MCF 10A (cell line): ENCODE measurements around the gene EIF3J. TPM values are rescaled to one million over a fixed set of nuclear protein-coding genes. Genes with fewer than 3 reads are reported as not detected.

Experiments
- BruUV-seq: library from RNA; stranded (reverse); fragments of 400-500 nt; replicated peaks from 2 replicates; lab custom pipeline; 2021; lab: Mats Ljungman, UMichigan
- CTCF ChIA-PET: fragments of 300-600 bp; sonication (Branson Sonifier 250); formaldehyde crosslinking; extraction: SDS; loops from one replicate; lab custom pipeline; 2021; ENCODE audit warnings: antibody characterized with exemption, inconsistent platforms; lab: Yijun Ruan, JAX
- POLR2A ChIA-PET: fragments of 300-600, 350-650 bp; sonication (Branson Sonifier 250); formaldehyde crosslinking; extraction: SDS; loops from one replicate; lab custom pipeline; 2020; ENCODE audit warnings: antibody characterized with exemption, inconsistent platforms; lab: Yijun Ruan, JAX
- DNase-seq: peaks from one replicate; pipeline ENCODE4 v3.0.0-alpha.2; 2018; ENCODE audit not compliant: unreplicated experiment
- H3K27ac Mint-ChIP-seq: one replicate; pipeline ENCODE4 v1.8.0; 2022; ENCODE audit warnings: mild to moderate bottlenecking, low read depth, mixed read lengths; ENCODE audit not compliant: unreplicated experiment
- H3K27me3 Mint-ChIP-seq: one replicate; pipeline ENCODE4 v1.8.0; 2022; ENCODE audit warnings: mixed read lengths; ENCODE audit not compliant: insufficient read depth, unreplicated experiment
- H3K36me3 Mint-ChIP-seq: one replicate; pipeline ENCODE4 v1.8.0; 2022; ENCODE audit warnings: mild to moderate bottlenecking, moderate library complexity, mixed read lengths; ENCODE audit not compliant: insufficient read depth, unreplicated experiment
- H3K4me1 Mint-ChIP-seq: one replicate; pipeline ENCODE4 v1.8.0; 2022; ENCODE audit warnings: mixed read lengths; ENCODE audit not compliant: insufficient read depth, unreplicated experiment
- H3K4me3 Mint-ChIP-seq: one replicate; pipeline ENCODE4 v1.8.0; 2022; ENCODE audit warnings: mild to moderate bottlenecking, moderate library complexity, mixed read lengths; ENCODE audit not compliant: unreplicated experiment
- H3K9me3 Mint-ChIP-seq: one replicate; pipeline ENCODE4 v1.8.0; 2022; ENCODE audit warnings: mixed read lengths; ENCODE audit not compliant: unreplicated experiment
- CTCF ChIP-seq: fragments of 200-600 bp; IDR thresholded peaks from one replicate; pipeline ENCODE4 v1.8.0; 2022; ENCODE audit warnings: antibody characterized with exemption, mild to moderate bottlenecking; ENCODE audit not compliant: unreplicated experiment
- intact Hi-C: fragments of 100-400 bp; cut with micrococcal nuclease; formaldehyde crosslinking; loops from 2 replicates; pipeline ENCODE4 v1.14.1; 2022
- total RNA-seq: library from RNA; stranded (reverse); gene quantifications from 2 replicates; pipeline ENCODE4 v1.2.3, GENCODE V29; 2022

Gene EIF3J
- total RNA-seq, 1 experiment from 2014 or later: 213 TPM

- CTCF ChIA-PET: interaction anchor here (0.6 to 2.3 kb wide), 6 partner anchors 9 to 154 kb away, joined by 3 to 12 read pairs (median 4); no protein-coding TSS in a partner anchor
- POLR2A ChIA-PET: interaction anchor here (0.6 to 1.0 kb wide), 2 partner anchors 25 to 154 kb away, joined by 3 read pairs; no protein-coding TSS in a partner anchor
- TF ChIP-seq CTCF: peak; percentile 37
- peak; percentile 66 for DNase-seq
- Mint-ChIP-seq H3K36me3 (peaks cover 91% of the 10 kb centered on the region), H3K27me3 (no peaks in the 10 kb centered on the region), H3K4me3 (no peak overlapping the region), H3K27ac (no peak overlapping the region), H3K9me3 (no peaks in the 10 kb centered on the region), H3K4me1 (no peaks in the 10 kb centered on the region)
- BruUV-seq: no TSS peak
- intact Hi-C loops: loop anchor here (5.0 kb wide), 1 partner anchor 78 kb away; the partner anchor contains the start of gene SPG11
These were observed 47.3 kb downstream of the EIF3J start for GRCh38 chr15:44584162-44584749.

GRCh38 chr15:44585633-44586032 is 48.7 kb downstream of the EIF3J start:
- intact Hi-C loops: no loop called here
- POLR2A ChIA-PET: interaction anchor here (0.7 to 1.3 kb wide), 2 partner anchors 143 to 183 kb away, joined by 3 to 4 read pairs; no protein-coding TSS in a partner anchor
- H3K36me3 Mint-ChIP-seq: peaks cover 96% of the 10 kb centered on the region
- no peak for DNase-seq
- no peaks in the 10 kb centered on the region for H3K9me3 Mint-ChIP-seq
- H3K4me1 Mint-ChIP-seq: no peaks in the 10 kb centered on the region
- BruUV-seq: no TSS peak
- H3K27ac Mint-ChIP-seq: no peak overlapping the region
- no peaks in the 10 kb centered on the region for H3K27me3 Mint-ChIP-seq
- no peak overlapping the region for H3K4me3 Mint-ChIP-seq
- no peak for TF ChIP-seq CTCF
- CTCF ChIA-PET: interaction anchor here (0.7 to 1.3 kb wide), 5 partner anchors 45 to 1713 kb away, joined by 3 to 4 read pairs (median 3); no protein-coding TSS in a partner anchor

GRCh38 chr15:44588541-44588940 is 51.6 kb downstream of the EIF3J start:
- no peak for DNase-seq
- no peaks in the 10 kb centered on the region for H3K27me3 Mint-ChIP-seq
- no TSS peak for BruUV-seq
- no peaks in the 10 kb centered on the region for H3K4me1 Mint-ChIP-seq
- intact Hi-C loops: no loop called here
- POLR2A ChIA-PET: no interaction called here
- no peak for TF ChIP-seq CTCF
- CTCF ChIA-PET: interaction anchor here (1.1 to 4.0 kb wide), 4 partner anchors 10 to 150 kb away, joined by 3 to 36 read pairs (median 4); no protein-coding TSS in a partner anchor
- peaks cover 96% of the 10 kb centered on the region for H3K36me3 Mint-ChIP-seq
- H3K27ac Mint-ChIP-seq: no peak overlapping the region
- H3K4me3 Mint-ChIP-seq: no peak overlapping the region
- H3K9me3 Mint-ChIP-seq: no peaks in the 10 kb centered on the region

DNA sequence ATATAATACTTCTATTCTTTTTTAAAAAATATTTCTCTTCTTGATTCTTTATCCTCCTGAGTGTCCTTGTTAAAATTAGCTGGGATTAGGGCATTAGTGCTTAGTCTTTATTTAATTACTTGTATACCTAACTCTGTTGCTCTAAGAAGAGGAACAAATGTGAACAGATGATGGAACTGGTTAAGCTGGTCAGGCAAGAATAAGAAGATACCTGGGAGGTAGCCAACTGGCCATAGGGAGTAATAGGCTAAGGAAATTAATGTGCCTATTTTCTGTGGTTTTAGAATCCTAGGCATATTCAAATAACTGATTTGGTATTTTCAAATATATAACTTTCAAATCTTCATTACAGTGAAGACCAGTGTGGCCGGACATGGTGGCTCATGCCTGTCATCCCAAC is 54.4 kb downstream of the EIF3J start:
- H3K27ac Mint-ChIP-seq: no peak overlapping the region
- intact Hi-C loops: loop anchor here (5.0 kb wide), 1 partner anchor 146 kb away; the partner anchor contains the start of gene TRIM69
- TF ChIP-seq CTCF: no peak
- H3K9me3 Mint-ChIP-seq: no peaks in the 10 kb centered on the region
- DNase-seq: no peak
- H3K4me3 Mint-ChIP-seq: no peak overlapping the region
- BruUV-seq: no TSS peak
- H3K27me3 Mint-ChIP-seq: no peaks in the 10 kb centered on the region
- no peaks in the 10 kb centered on the region for H3K4me1 Mint-ChIP-seq
- peaks cover 98% of the 10 kb centered on the region for H3K36me3 Mint-ChIP-seq
- ChIA-PET POLR2A (no interaction called here), CTCF (interaction anchor here (0.8 to 3.0 kb wide), 2 partner anchors 13 to 270 kb away, joined by 3 to 18 read pairs; no protein-coding TSS in a partner anchor)
